ENCODE data around the gene COX5A.

COX5A gene

DNA sequence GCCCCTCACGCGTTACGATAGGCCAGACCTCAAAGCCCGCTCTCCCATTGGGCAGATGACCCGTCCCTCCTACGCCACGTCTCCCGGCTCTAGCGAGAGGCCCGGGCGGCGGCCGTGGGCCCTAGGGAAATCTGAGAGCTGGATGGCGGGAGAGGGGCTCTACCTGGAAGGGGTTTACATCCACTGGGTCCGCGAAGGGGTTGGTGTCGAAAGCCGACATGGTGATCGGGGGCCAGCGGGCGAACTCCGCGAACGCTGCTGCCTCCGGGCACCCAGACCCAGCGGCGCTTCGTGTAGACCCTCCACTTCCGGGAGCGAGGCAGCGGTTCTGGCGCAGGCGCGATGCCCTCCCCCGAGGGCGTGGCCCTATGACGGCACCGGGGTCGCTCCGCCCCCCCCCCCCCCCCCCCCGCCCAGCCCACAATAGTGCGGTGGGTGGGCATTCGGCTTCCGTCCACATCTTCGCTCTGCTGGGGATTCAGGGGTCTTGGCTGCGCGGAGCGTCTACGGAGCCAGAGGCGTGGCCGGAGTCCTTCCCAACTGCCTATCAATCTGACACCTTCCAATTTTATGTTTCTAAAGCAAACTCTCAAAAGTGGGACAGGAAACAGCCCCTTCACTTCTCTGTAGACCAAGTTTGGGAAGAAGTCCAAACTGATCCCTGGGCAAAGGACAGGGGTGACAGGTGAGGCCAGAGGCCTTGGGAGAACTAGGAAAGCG lies 64.7 kb downstream of the COX5A start, which contains the start of gene SCAMP2:
Gene SCAMP2, minus strand, starts transcription at position 330 of the 720 bp plus-strand sequence. Its CDS starts 110 bp downstream, at position 220.
- peak; percentile 80 for DNase-seq (ENCODE audit: low spot score)
- FAIRE-seq: no peak

DNA sequence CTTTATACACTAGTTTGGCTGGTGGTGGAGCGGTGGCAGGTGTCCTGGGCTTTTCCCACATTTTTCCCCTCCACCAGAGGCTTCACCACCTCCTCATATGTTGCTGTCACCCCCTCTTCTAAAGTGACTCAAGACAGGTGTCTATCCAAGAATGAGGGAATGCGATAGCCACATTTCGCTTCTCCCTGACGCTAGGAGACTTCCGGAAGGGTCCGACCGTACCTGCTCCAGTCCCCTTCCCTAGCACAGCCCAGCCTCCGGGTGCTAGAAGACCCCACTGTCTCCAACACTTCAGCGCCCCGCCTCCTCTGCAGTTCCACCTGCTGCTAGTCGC lies 65.2 kb downstream of the COX5A start:
- DNase-seq (ENCODE audit: low spot score) (no peak), FAIRE-seq (no peak)

DNA sequence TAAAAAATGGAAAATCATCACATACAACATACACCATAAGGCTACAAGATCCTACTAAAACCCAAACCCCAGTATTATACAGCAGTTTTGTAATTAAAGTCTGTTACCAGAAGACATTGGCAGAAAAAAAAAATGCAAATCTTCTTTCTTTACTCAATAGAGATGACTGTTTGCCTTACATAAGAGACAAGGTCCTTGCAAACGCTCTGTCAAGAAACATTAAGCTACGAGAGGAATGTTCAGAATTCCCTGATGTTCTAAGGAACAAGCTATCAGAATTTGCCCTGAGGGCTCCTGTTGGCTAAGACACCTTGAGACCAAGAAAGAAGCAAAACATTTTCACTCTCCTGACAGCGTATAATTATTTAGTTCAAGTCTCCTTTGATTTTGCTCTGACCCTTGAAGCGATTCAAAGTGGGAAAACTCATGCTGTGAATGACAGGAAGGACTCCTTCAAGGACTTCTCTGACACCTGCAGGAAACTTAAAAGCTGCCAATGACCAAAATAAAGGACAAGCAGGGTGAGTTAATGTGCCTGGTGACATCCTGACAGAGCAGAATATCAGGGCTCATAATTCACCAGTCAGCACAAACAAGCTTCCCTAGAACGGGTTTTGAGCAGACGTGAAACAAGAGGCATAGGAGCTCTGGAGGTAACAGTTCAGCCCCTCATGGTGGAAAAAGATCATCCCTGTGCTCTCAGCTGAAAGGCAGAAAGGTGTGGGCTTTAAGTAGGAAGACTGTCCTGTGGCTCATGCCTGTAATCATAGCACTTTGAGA lies 67.2 kb downstream of the COX5A start:
- FAIRE-seq: no peak
- no peak for DNase-seq (ENCODE audit: low spot score)
